GM10266 (cell line): Measurements from ENCODE around the gene COL4A1.

Experiments
- DNase-seq: peaks from one replicate; pipeline ENCODE4 v3.0.0; 2012; ENCODE audit errors: extremely low spot score
- CTCF ChIP-seq: IDR thresholded peaks from 2 replicates; pipeline ENCODE4 v1.5.1; 2012; ENCODE audit warnings: mild to moderate bottlenecking, low read depth; ENCODE audit not compliant: control insufficient read depth, insufficient read depth; ENCODE audit errors: missing control alignments

The COL4A1 gene

GRCh38 chr13:110140099-110140498 lies 166.9 kb downstream of the COL4A1 start:
- no peak for DNase-seq
- no peak for TF ChIP-seq CTCF

DNA sequence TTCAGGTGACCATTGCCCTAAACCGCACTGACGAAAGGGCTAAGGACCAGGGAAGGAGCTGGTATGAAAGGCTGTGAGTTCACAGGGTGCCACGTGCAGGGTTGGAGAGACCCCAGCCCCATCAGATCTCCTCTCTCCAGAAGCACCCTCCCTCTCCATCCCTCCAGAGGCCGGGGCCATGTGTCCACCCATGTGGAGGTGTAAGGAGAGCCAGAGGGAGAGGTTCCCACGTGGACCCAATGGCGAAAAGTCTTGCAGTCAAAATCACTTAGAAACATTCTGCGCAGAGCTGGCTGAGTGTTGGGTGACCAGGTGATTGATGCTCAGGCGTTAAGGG lies 168.3 kb downstream of the COL4A1 start:
- no peak for DNase-seq
- no peak for TF ChIP-seq CTCF

GRCh38 chr13:110138010-110138699 lies 168.8 kb downstream of the COL4A1 start:
- DNase-seq, result peak; percentile 65
- TF ChIP-seq CTCF, result no peak

GRCh38 chr13:110137680-110138009 lies 169.3 kb downstream of the COL4A1 start:
- peak; percentile 77 for DNase-seq
- peak; percentile 59 for TF ChIP-seq CTCF

DNA sequence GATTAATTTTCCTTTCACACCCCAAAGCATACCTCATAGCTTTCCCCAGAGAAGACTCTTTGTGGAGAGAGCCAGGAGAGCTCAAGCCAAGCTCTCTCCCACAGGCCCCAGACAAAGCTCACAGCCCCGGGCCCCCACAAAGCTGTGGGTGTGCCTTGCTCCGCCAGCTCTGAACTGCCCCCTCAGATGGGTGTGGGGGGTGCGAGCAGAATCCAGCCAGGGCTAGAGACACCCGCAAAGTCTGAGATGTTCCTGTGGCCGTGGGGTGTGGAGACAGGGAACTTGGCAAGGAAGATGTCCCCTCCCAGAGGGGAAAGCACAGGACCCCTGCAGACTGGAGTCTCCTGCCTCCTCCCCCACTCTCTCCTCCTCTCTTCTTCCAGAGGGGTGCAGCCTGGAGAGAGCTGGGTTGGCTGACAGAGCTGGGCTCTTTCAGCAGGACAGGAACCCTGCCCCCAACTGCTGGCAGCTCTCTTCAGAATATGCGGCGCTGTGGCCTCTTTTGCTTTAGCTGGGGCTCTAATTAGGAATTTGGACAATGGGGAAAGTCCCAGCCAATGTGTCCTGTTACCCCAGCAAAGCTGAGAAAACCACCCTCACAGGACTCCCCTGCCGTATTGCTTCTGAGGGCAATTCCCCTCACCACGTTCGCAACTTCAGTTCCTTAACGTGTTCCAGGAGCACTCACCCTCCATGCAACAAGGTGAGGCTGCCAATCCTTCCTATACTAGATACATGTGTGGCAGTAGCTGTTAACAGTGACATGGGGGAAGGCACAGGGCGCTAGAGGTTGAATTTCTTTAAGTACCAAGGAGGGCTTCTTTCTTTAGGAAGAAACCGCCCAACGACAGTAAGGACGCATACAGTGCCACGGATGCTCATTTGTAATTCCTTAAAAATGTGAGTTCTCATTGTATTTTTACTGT lies 170.0 kb downstream of the COL4A1 start:
- no peak for DNase-seq
- TF ChIP-seq CTCF, result no peak

GRCh38 chr13:110135977-110136597 lies 170.9 kb downstream of the COL4A1 start:
- DNase-seq, result no peak
- TF ChIP-seq CTCF, result no peak
